Liver (tissue), 3 donors: ENCODE results near the gene SDSL.

Experiments
- CTCF ChIP-seq: fragments of 150-350 bp; IDR thresholded peaks from 2 replicates; pipeline ENCODE4 v1.5.1; 2017; ENCODE audit warnings: improper control_type of control experiment, low read depth, low read length; ENCODE audit not compliant: missing input control
- EGR1 ChIP-seq, 2 donors: IDR thresholded peaks; 2 replicates each; pipeline ENCODE4 v1.6.1; 2016 to 2018; ENCODE audit warnings: antibody characterized with exemption in 2 of 2, low read depth in 2 of 2
- FOXA1 ChIP-seq: IDR thresholded peaks from 2 replicates; pipeline ENCODE4 v1.6.1; 2016; ENCODE audit warnings: antibody characterized with exemption
- GABPA ChIP-seq, 2 donors: IDR thresholded peaks in 1 of 2; conservative IDR thresholded peaks in 1 of 2; 2 replicates each; pipeline ENCODE4 v1.6.1; 2016; ENCODE audit warnings: antibody characterized with exemption in 2 of 2, mild to moderate bottlenecking in 1 of 2, moderate library complexity in 1 of 2
- JUND ChIP-seq, 2 donors: IDR thresholded peaks; 2 replicates each; pipeline ENCODE4 v1.6.1; 2016; ENCODE audit warnings: antibody characterized with exemption in 2 of 2
- RAD21 ChIP-seq, 2 donors: IDR thresholded peaks; 2 replicates each; pipeline ENCODE4 v1.6.1; 2016; ENCODE audit warnings: antibody characterized with exemption in 2 of 2, mild to moderate bottlenecking in 2 of 2
- RXRA ChIP-seq, 2 donors: IDR thresholded peaks; 2 replicates each; pipeline ENCODE4 v1.6.1; 2017 to 2018; ENCODE audit warnings: antibody characterized with exemption in 2 of 2, mild to moderate bottlenecking in 1 of 2
- SP1 ChIP-seq: IDR thresholded peaks from 2 replicates; pipeline ENCODE4 v1.6.1; 2018; ENCODE audit warnings: antibody characterized with exemption, mild to moderate bottlenecking
- TAF1 ChIP-seq: conservative IDR thresholded peaks from 2 replicates; pipeline ENCODE4 v1.6.1; 2016; ENCODE audit warnings: antibody characterized with exemption, mild to moderate bottlenecking
- YY1 ChIP-seq: IDR thresholded peaks from 2 replicates; pipeline ENCODE4 v1.6.1; 2016; ENCODE audit warnings: antibody characterized with exemption, mild to moderate bottlenecking
- ZBTB33 ChIP-seq: IDR thresholded peaks from 2 replicates; pipeline ENCODE4 v1.6.1; 2016; ENCODE audit warnings: antibody characterized with exemption
- TF ChIP-seq, protein P1 (sequence below): IDR thresholded peaks from 2 replicates; pipeline ENCODE4 v1.6.1; 2016; ENCODE audit warnings: antibody characterized with exemption, mild to moderate bottlenecking
- TF ChIP-seq, protein P2 (sequence below): IDR thresholded peaks from 2 replicates; pipeline ENCODE4 v1.6.1; 2016; ENCODE audit warnings: antibody characterized with exemption
- donor health status: healthy.
- donor health status: healthy.

GRCh38 chr12:113443030-113443539 lies 20.9 kb downstream of the SDSL start:
- TF ChIP-seq RXRA (IDR thresholded peaks at IDR 0.05) (no peak), CTCF (no peak), JUND (IDR thresholded peaks at IDR 0.05) (no peak), EGR1 (IDR thresholded peaks at IDR 0.05; ENCODE audit: low read depth in 2 of 2) (no peak), SP1 (no peak), ZBTB33 (no peak), RAD21 (IDR thresholded peaks at IDR 0.05) (no peak), GABPA (IDR thresholded peaks at IDR 0.05 in 1 of 2, conservative IDR thresholded peaks at IDR 0.05 in 1 of 2) (no peak), TAF1 (no peak), YY1 (no peak), FOXA1 (no peak)
- TF ChIP-seq, protein P1, sequence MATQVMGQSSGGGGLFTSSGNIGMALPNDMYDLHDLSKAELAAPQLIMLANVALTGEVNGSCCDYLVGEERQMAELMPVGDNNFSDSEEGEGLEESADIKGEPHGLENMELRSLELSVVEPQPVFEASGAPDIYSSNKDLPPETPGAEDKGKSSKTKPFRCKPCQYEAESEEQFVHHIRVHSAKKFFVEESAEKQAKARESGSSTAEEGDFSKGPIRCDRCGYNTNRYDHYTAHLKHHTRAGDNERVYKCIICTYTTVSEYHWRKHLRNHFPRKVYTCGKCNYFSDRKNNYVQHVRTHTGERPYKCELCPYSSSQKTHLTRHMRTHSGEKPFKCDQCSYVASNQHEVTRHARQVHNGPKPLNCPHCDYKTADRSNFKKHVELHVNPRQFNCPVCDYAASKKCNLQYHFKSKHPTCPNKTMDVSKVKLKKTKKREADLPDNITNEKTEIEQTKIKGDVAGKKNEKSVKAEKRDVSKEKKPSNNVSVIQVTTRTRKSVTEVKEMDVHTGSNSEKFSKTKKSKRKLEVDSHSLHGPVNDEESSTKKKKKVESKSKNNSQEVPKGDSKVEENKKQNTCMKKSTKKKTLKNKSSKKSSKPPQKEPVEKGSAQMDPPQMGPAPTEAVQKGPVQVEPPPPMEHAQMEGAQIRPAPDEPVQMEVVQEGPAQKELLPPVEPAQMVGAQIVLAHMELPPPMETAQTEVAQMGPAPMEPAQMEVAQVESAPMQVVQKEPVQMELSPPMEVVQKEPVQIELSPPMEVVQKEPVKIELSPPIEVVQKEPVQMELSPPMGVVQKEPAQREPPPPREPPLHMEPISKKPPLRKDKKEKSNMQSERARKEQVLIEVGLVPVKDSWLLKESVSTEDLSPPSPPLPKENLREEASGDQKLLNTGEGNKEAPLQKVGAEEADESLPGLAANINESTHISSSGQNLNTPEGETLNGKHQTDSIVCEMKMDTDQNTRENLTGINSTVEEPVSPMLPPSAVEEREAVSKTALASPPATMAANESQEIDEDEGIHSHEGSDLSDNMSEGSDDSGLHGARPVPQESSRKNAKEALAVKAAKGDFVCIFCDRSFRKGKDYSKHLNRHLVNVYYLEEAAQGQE, result no peak
- TF ChIP-seq, protein P2, sequence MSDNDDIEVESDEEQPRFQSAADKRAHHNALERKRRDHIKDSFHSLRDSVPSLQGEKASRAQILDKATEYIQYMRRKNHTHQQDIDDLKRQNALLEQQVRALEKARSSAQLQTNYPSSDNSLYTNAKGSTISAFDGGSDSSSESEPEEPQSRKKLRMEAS, result no peak
